GM12878 (cell line): ENCODE results near the gene SFXN4. TPM values are rescaled to one million over a fixed set of nuclear protein-coding genes. Genes with fewer than 3 reads are reported as not detected.

Experiments
- ATAC-seq: fragments of 200-7000 bp; cut with Tn5 transposase; 3 replicates; pipeline ENCODE4 v1.9.1; 2020; ENCODE audit warnings: mild to moderate bottlenecking, moderate library complexity
- BruUV-seq: library from RNA; stranded (reverse); fragments of 400-500 nt; replicated peaks from 2 replicates; lab custom pipeline; 2021; lab: Mats Ljungman, UMichigan
- CTCF ChIA-PET: fragments of 300-600 bp; sonication (Branson Sonifier 250); formaldehyde crosslinking; extraction: SDS; loops from one replicate; lab custom pipeline; 2021; ENCODE audit warnings: inconsistent platforms; lab: Yijun Ruan, JAX
- POLR2A ChIA-PET: fragments of 350-600 bp; formaldehyde crosslinking; extraction: SDS; loops from one replicate; lab custom pipeline; 2021; ENCODE audit warnings: inconsistent platforms; lab: Charles Lee
- RAD21 ChIA-PET: fragments of 300-600 bp; sonication (Branson Sonifier 250); formaldehyde crosslinking; loops from one replicate; lab custom pipeline; 2023; ENCODE audit warnings: antibody characterized with exemption; ENCODE audit not compliant: unreplicated experiment; lab: Charles Lee
- SMC1A ChIA-PET: fragments of 300-600 bp; sonication (Branson Sonifier 250); formaldehyde crosslinking; loops from one replicate; lab custom pipeline; 2023; ENCODE audit not compliant: unreplicated experiment, uncharacterized antibody; lab: Charles Lee
- DNase-seq: peaks from one replicate; pipeline ENCODE4 v3.0.0-alpha.2; 2011; ENCODE audit warnings: low read depth, low spot score
- FAIRE-seq: peaks from 3 replicates; lab custom pipeline; 2011; peaks lifted over from hg19 to GRCh38; lab: Jason Lieb, UNC
- H2AFZ ChIP-seq: 2 replicates; pipeline ENCODE4 v1.6.0; 2011; ENCODE audit warnings: low read depth, low read length, control low read depth; ENCODE audit not compliant: control insufficient read depth
- H3K27ac ChIP-seq: 2 replicates; pipeline ENCODE4 v1.5.1; 2011; ENCODE audit warnings: control low read depth; ENCODE audit not compliant: control insufficient read depth, insufficient read depth
- H3K27me3 ChIP-seq, 2 experiments: replicated peaks in 1 of 2; 2 replicates each; pipeline versions ENCODE4 v1.6.0 to v1.6.1; 2011; ENCODE audit warnings: low read length in 1 of 2; ENCODE audit not compliant: control insufficient read depth in 2 of 2, insufficient read depth in 2 of 2
- H3K36me3 ChIP-seq, 2 experiments: 2 replicates each; pipeline ENCODE4 v1.5.1; 2011; ENCODE audit warnings: low read length in 1 of 2; ENCODE audit not compliant: control insufficient read depth in 2 of 2, insufficient read depth in 2 of 2
- H3K4me1 ChIP-seq: 2 replicates; pipeline ENCODE4 v1.6.1; 2011; ENCODE audit warnings: mild to moderate bottlenecking, low read length, moderate library complexity, mixed read lengths; ENCODE audit not compliant: control insufficient read depth, insufficient read depth
- H3K4me2 ChIP-seq: 2 replicates; pipeline ENCODE4 v1.6.0; 2011; ENCODE audit warnings: control low read depth; ENCODE audit not compliant: control insufficient read depth, insufficient read depth
- H3K4me3 ChIP-seq: fragments of 200-600 bp; sonication (generic); 2 replicates; pipeline ENCODE4 v1.5.1; 2016
- H3K79me2 ChIP-seq: 2 replicates; pipeline ENCODE4 v1.6.0; 2011; ENCODE audit warnings: low read length; ENCODE audit not compliant: control insufficient read depth, insufficient read depth
- H3K9ac ChIP-seq: 2 replicates; pipeline ENCODE4 v1.8.0; 2011; ENCODE audit warnings: low read length, control low read depth, mixed read lengths; ENCODE audit not compliant: control insufficient read depth, insufficient read depth
- H3K9me3 ChIP-seq: replicated peaks from 3 replicates; pipeline ENCODE4 v1.5.1; 2011; ENCODE audit warnings: mild to moderate bottlenecking, low read length; ENCODE audit not compliant: control insufficient read depth, insufficient read depth
- H4K20me1 ChIP-seq: 2 replicates; pipeline ENCODE4 v1.6.0; 2011; ENCODE audit not compliant: control insufficient read depth, insufficient read depth
- CBFB ChIP-seq: IDR thresholded peaks from 2 replicates; pipeline ENCODE4 v1.6.1; 2016; ENCODE audit warnings: antibody characterized with exemption, low read depth
- CEBPB ChIP-seq, 2 experiments: fragments of 150-350 bp in 1 of 2; IDR thresholded peaks; 2 replicates each; pipeline ENCODE4 v1.6.1; 2012 to 2014; ENCODE audit warnings: low read depth in 2 of 2, low read length in 2 of 2, borderline replicate concordance in 1 of 2, inconsistent platforms in 1 of 2
- CHD2 ChIP-seq: IDR thresholded peaks from 2 replicates; pipeline ENCODE4 v1.6.1; 2011; ENCODE audit warnings: low read depth, low read length, improper control_type of control experiment, borderline replicate concordance
- ESRRA ChIP-seq: IDR thresholded peaks from 2 replicates; pipeline ENCODE4 v1.6.1; 2012; ENCODE audit warnings: mild to moderate bottlenecking, low read length, improper control_type of control experiment
- IRF5 ChIP-seq: fragments of 450-650 bp; IDR thresholded peaks from 2 replicates; pipeline ENCODE4 v1.6.1; 2017; ENCODE audit warnings: borderline replicate concordance
- MTA2 ChIP-seq: fragments of 450-650 bp; IDR thresholded peaks from 2 replicates; pipeline ENCODE4 v1.6.1; 2016; ENCODE audit warnings: low read depth, mild to moderate bottlenecking, moderate library complexity
- NFXL1 ChIP-seq: fragments of 450-650 bp; IDR thresholded peaks from 2 replicates; pipeline ENCODE4 v1.6.1; 2017; ENCODE audit warnings: antibody characterized with exemption, mild to moderate bottlenecking, borderline replicate concordance
- POLR2AphosphoS5 ChIP-seq: IDR thresholded peaks from 2 replicates; pipeline ENCODE4 v1.6.1; 2011; ENCODE audit warnings: mild to moderate bottlenecking, low read length, inconsistent platforms
- RB1 ChIP-seq: fragments of 450-650 bp; formaldehyde crosslinking; IDR thresholded peaks from 2 replicates; pipeline ENCODE4 v1.6.1; 2017; ENCODE audit warnings: mild to moderate bottlenecking, borderline replicate concordance
- RELA ChIP-seq: fragments of 450-650 bp; IDR thresholded peaks from 2 replicates; pipeline ENCODE4 v1.8.0; 2014; ENCODE audit warnings: borderline replicate concordance; ENCODE audit not compliant: partially characterized antibody
- RELB ChIP-seq: fragments of 450-650 bp; IDR thresholded peaks from 2 replicates; pipeline ENCODE4 v1.6.1; 2017; ENCODE audit warnings: low read depth, mild to moderate bottlenecking, moderate library complexity
- SMC3 ChIP-seq: IDR thresholded peaks from 2 replicates; pipeline ENCODE4 v1.6.1; 2011; ENCODE audit warnings: low read length, improper control_type of control experiment, borderline replicate concordance
- TAF1 ChIP-seq: IDR thresholded peaks from 2 replicates; pipeline ENCODE4 v1.6.1; 2011; ENCODE audit warnings: mild to moderate bottlenecking, low read depth, low read length, borderline replicate concordance
- WGBS: methylation state at CpG from one replicate; pipeline ENCODE4 v1.1.6; 2016; ENCODE audit warnings: low lambda C conversion rate; ENCODE audit not compliant: insufficient replicate concordance, insufficient coverage; ENCODE audit errors: missing lambda C conversion rate; 5-methylcytosine and 5-hydroxymethylcytosine counted together
- in situ Hi-C: fragments of 300-500 bp; cut with MboI; formaldehyde crosslinking; loops from 9 replicates; pipeline ENCODE4 v1.14.3; 2018; ENCODE audit warnings: mixed read lengths
- intact Hi-C: fragments of 100-400 bp; cut with micrococcal nuclease; formaldehyde crosslinking; loops from one replicate; pipeline ENCODE4 v1.14.2; 2022; ENCODE audit not compliant: unreplicated experiment
- polyA plus RNA-seq, 11 experiments: library from polyadenylated mRNA; depleted of rRNA in 4 of 11; unstranded in 6 of 11; stranded (reverse) in 5 of 11; fragments of >200 nt; fragmentation: Nextera tagmentation in 4 of 11; fragmentation: Illumina TruSeq in 1 of 11; extraction: Ambion mirVana in 4 of 11; extraction: Trizol in 1 of 11; gene quantifications; 1 replicate in 1 of 11; 2 replicates in 10 of 11; pipeline versions ENCODE4 v1.2.1 to v1.2.3, GENCODE V29; 2011 to 2016; ENCODE audit warnings: inconsistent platforms in 2 of 11, missing spikeins in 2 of 11, low read depth in 1 of 11
- total RNA-seq, 4 experiments: library from RNA; depleted of rRNA in 3 of 4; stranded (reverse); fragments of >200 nt in 3 of 4; fragmentation: Illumina TruSeq in 1 of 4; extraction: Trizol in 1 of 4; gene quantifications; 2 replicates each; pipeline versions ENCODE4 v1.2.1 to v1.2.3, GENCODE V29; 2013 to 2021

The SFXN4 gene
- total and polyA plus RNA-seq, 10 of the 15 experiments (the other 5 are each of a cell fraction or from before 2014, with no cell fraction given) = 40.7 to 111 (median 48.8) TPM

GRCh38 chr10:119210633-119211032, 45.1 kb upstream of the SFXN4 start:
- H3K9me3 ChIP-seq = no peaks in the 10 kb centered on the region
- ChIA-PET CTCF (interaction anchor here (0.6 to 4.6 kb wide), 20 partner anchors 9 to 280 kb away, joined by 3 to 42 read pairs (median 4); partner anchors contain the start of gene PRDX3), RAD21 (interaction anchor here (0.9 to 3.8 kb wide), 5 partner anchors 79 to 279 kb away, joined by 3 to 33 read pairs (median 4); no protein-coding TSS in a partner anchor), SMC1A (interaction anchor here (2.1 to 5.3 kb wide), 3 partner anchors 61 to 98 kb away, joined by 6 to 28 read pairs (median 7); no protein-coding TSS in a partner anchor), POLR2A (interaction anchor here (0.7 to 1.8 kb wide), 4 partner anchors 11 to 118 kb away, joined by 3 to 5 read pairs (median 4); no protein-coding TSS in a partner anchor)
- no peaks in the 10 kb centered on the region for H3K27me3 ChIP-seq
- no peaks in the 10 kb centered on the region for H3K36me3 ChIP-seq
- 94% methylated on average over 2 of the region's 2 CpGs for WGBS
- TF ChIP-seq CHD2 = no peak
- no peak for TF ChIP-seq RELB
- no peak for TF ChIP-seq IRF5
- no peak for TF ChIP-seq CEBPB (IDR thresholded peaks at IDR 0.05; ENCODE audit: borderline replicate concordance in 1 of 2, low read depth in 2 of 2, low read length in 2 of 2)
- TF ChIP-seq SMC3 = no peak
- TF ChIP-seq ESRRA = no peak
- TF ChIP-seq MTA2 = no peak
- TF ChIP-seq RELA = no peak
- TF ChIP-seq POLR2AphosphoS5 = no peak
- no peak for TF ChIP-seq RB1
- no peak for TF ChIP-seq CBFB
- no peak for TF ChIP-seq NFXL1
- TF ChIP-seq TAF1 = no peak
- no peak overlapping the region for H2AFZ ChIP-seq
- BruUV-seq = no TSS peak
- peaks cover 26% of the 10 kb centered on the region for H3K4me1 ChIP-seq
- ATAC-seq = no peak
- H3K4me3 ChIP-seq = no peak overlapping the region; the same call in 1 of the 2 replicates
- no peaks in the 10 kb centered on the region for H4K20me1 ChIP-seq
- peaks cover 63% of the 10 kb centered on the region for H3K79me2 ChIP-seq
- peak overlapping the region; percentile 88 for H3K9ac ChIP-seq
- peak overlapping the region; percentile 15; the same call in 1 of the 2 replicates for H3K4me2 ChIP-seq
- peak overlapping the region; percentile 95; the same call in 1 of the 2 replicates for H3K27ac ChIP-seq
- in situ Hi-C loops (no loop called here), intact Hi-C loops (no loop called here)
- FAIRE-seq = no peak
- DNase-seq = no peak
